Vagina (tissue), 2 donors: ENCODE data around the gene TNFRSF21.

Source experiments
- POLR2A ChIP-seq, 2 donors: fragments of 450-650 bp; IDR thresholded peaks; one replicate each; pipeline ENCODE4 v1.6.1; 2017; ENCODE audit warnings: antibody characterized with exemption in 2 of 2, mild to moderate bottlenecking in 2 of 2, moderate library complexity in 2 of 2
- TF ChIP-seq, protein P1 (sequence below), 3 experiments: fragments of 450-650 bp in 2 of 3; fragments of 200-600 bp in 1 of 3; sonication (generic) in 1 of 3; IDR thresholded peaks; one replicate each; pipeline ENCODE4 v1.5.1; 2017 to 2019; ENCODE audit warnings: antibody characterized with exemption in 3 of 3, mild to moderate bottlenecking in 2 of 3, moderate library complexity in 2 of 3

- TF ChIP-seq POLR2A (IDR thresholded peaks at IDR 0.05), result no peak
- TF ChIP-seq, protein P1, sequence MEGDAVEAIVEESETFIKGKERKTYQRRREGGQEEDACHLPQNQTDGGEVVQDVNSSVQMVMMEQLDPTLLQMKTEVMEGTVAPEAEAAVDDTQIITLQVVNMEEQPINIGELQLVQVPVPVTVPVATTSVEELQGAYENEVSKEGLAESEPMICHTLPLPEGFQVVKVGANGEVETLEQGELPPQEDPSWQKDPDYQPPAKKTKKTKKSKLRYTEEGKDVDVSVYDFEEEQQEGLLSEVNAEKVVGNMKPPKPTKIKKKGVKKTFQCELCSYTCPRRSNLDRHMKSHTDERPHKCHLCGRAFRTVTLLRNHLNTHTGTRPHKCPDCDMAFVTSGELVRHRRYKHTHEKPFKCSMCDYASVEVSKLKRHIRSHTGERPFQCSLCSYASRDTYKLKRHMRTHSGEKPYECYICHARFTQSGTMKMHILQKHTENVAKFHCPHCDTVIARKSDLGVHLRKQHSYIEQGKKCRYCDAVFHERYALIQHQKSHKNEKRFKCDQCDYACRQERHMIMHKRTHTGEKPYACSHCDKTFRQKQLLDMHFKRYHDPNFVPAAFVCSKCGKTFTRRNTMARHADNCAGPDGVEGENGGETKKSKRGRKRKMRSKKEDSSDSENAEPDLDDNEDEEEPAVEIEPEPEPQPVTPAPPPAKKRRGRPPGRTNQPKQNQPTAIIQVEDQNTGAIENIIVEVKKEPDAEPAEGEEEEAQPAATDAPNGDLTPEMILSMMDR (IDR thresholded peaks at IDR 0.05), result no peak
Measured at GRCh38 chr6:47237196-47237595, 72.5 kb downstream of the TNFRSF21 start.
